Mesenchymal stem cell (in vitro differentiated cells and primary cell): Measurements from ENCODE around the gene ADAMTS10.
"Not testable (repeated sequence)": the region's sequence is repeated elsewhere in the genome, so short reads cannot be mapped to it uniquely, and the experiment has no call there.

Experiments used
- DNase-seq: peaks from one replicate; pipeline ENCODE4 v3.0.0-alpha.2; 2013
- H2AFZ ChIP-seq: one replicate; pipeline ENCODE4 v1.6.1; 2013; ENCODE audit warnings: low read depth, mild to moderate bottlenecking, control low read depth, inconsistent platforms, low read length, moderate library complexity
- H2AK5ac ChIP-seq: 2 replicates; pipeline ENCODE4 v1.6.1; 2013; ENCODE audit warnings: low read length, moderate library complexity, mild to moderate bottlenecking, inconsistent platforms; ENCODE audit not compliant: severe bottlenecking
- H2BK120ac ChIP-seq: one replicate; pipeline ENCODE4 v1.6.1; 2013; ENCODE audit warnings: low read depth, mild to moderate bottlenecking, inconsistent platforms, low read length, moderate library complexity
- H2BK12ac ChIP-seq, 2 experiments: one replicate each; pipeline ENCODE4 v1.6.1; 2013; ENCODE audit warnings: inconsistent platforms in 2 of 2, low read length in 2 of 2, mild to moderate bottlenecking in 2 of 2, moderate library complexity in 2 of 2, control low read depth in 1 of 2
- H2BK15ac ChIP-seq: one replicate; pipeline ENCODE4 v1.6.1; 2013; ENCODE audit warnings: mild to moderate bottlenecking, low read depth, inconsistent platforms; ENCODE audit not compliant: poor library complexity, severe bottlenecking
- H2BK5ac ChIP-seq: 2 replicates; pipeline ENCODE4 v1.6.1; 2013; ENCODE audit warnings: low read depth, mild to moderate bottlenecking, low read length, control low read depth, inconsistent platforms; ENCODE audit not compliant: poor library complexity, severe bottlenecking
- H3K14ac ChIP-seq, 2 experiments: one replicate each; pipeline ENCODE4 v1.6.1; 2013; ENCODE audit warnings: inconsistent platforms in 2 of 2, low read length in 2 of 2, control low read depth in 1 of 2, mild to moderate bottlenecking in 1 of 2, moderate library complexity in 1 of 2
- H3K18ac ChIP-seq, 2 experiments: one replicate each; pipeline ENCODE4 v1.6.1; 2013; ENCODE audit warnings: inconsistent platforms in 2 of 2, low read length in 2 of 2, control low read depth in 1 of 2, low read depth in 1 of 2, mild to moderate bottlenecking in 1 of 2
- H3K23ac ChIP-seq, 2 experiments: one replicate each; pipeline ENCODE4 v1.6.1; 2013; ENCODE audit warnings: inconsistent platforms in 2 of 2, low read length in 2 of 2, mild to moderate bottlenecking in 2 of 2, moderate library complexity in 2 of 2, control low read depth in 1 of 2
- H3K27ac ChIP-seq: 2 replicates; pipeline ENCODE4 v1.5.1; 2013; ENCODE audit warnings: mild to moderate bottlenecking, moderate library complexity, low read length, control low read depth, inconsistent platforms; ENCODE audit not compliant: poor library complexity, severe bottlenecking
- H3K27me3 ChIP-seq, 2 experiments: 2 replicates each; pipeline versions ENCODE4 v1.6.1 to v1.7.0; 2013; ENCODE audit warnings: low read length in 2 of 2, mild to moderate bottlenecking in 2 of 2, moderate library complexity in 2 of 2, control low read depth in 1 of 2, inconsistent platforms in 1 of 2; ENCODE audit not compliant: control insufficient read depth in 1 of 2, insufficient read depth in 1 of 2
- H3K36me3 ChIP-seq, 2 experiments: 2 replicates each; pipeline versions ENCODE4 v1.6.1 to v1.7.0; 2013; ENCODE audit warnings: low read length in 2 of 2, control low read depth in 1 of 2, inconsistent platforms in 1 of 2, low read depth in 1 of 2, mild to moderate bottlenecking in 1 of 2; ENCODE audit not compliant: insufficient read depth in 2 of 2, control insufficient read depth in 1 of 2
- H3K4ac ChIP-seq, 2 experiments: one replicate each; pipeline ENCODE4 v1.6.1; 2013; ENCODE audit warnings: inconsistent platforms in 2 of 2, low read length in 2 of 2, mild to moderate bottlenecking in 2 of 2, moderate library complexity in 2 of 2, control low read depth in 1 of 2, low read depth in 1 of 2
- H3K4me1 ChIP-seq: 2 replicates; pipeline ENCODE4 v1.6.1; 2013; ENCODE audit warnings: low read depth, low read length, control low read depth; ENCODE audit not compliant: control insufficient read depth, insufficient read depth
- H3K4me2 ChIP-seq: 2 replicates; pipeline ENCODE4 v1.6.1; 2013; ENCODE audit warnings: low read length, mild to moderate bottlenecking, inconsistent platforms; ENCODE audit not compliant: poor library complexity, severe bottlenecking
- H3K4me3 ChIP-seq, 2 experiments: 2 replicates each; pipeline versions ENCODE4 v1.5.1 to v1.7.0; 2013; ENCODE audit warnings: low read length in 2 of 2, mild to moderate bottlenecking in 2 of 2, control low read depth in 1 of 2, low read depth in 1 of 2; ENCODE audit not compliant: insufficient read depth in 1 of 2
- H3K79me1 ChIP-seq: replicated peaks from 2 replicates; pipeline ENCODE4 v1.6.1; 2013; ENCODE audit warnings: mild to moderate bottlenecking, control low read depth, low read length, inconsistent platforms; ENCODE audit not compliant: poor library complexity, severe bottlenecking
- H3K9ac ChIP-seq: 2 replicates; pipeline ENCODE4 v1.7.0; 2013; ENCODE audit warnings: mild to moderate bottlenecking, low read length, moderate library complexity
- H3K9me3 ChIP-seq: 2 replicates; pipeline ENCODE4 v1.7.0; 2013; ENCODE audit warnings: mild to moderate bottlenecking, low read length; ENCODE audit not compliant: control insufficient read depth
- H4K8ac ChIP-seq: one replicate; pipeline ENCODE4 v1.6.1; 2013; ENCODE audit warnings: inconsistent platforms, mild to moderate bottlenecking, low read length, moderate library complexity
- H4K91ac ChIP-seq: one replicate; pipeline ENCODE4 v1.6.1; 2013; ENCODE audit warnings: mild to moderate bottlenecking, low read length, inconsistent platforms
- WGBS: methylation state at CpG from one replicate; pipeline ENCODE4 v1.1.7; 2013; ENCODE audit warnings: mixed read lengths; 5-methylcytosine and 5-hydroxymethylcytosine counted together

Gene ADAMTS10

GRCh38 chr19:8575467-8575997 is 35.0 kb downstream of the ADAMTS10 start:
- H3K9ac ChIP-seq: no peak overlapping the region
- H3K27ac ChIP-seq: no peak overlapping the region
- H3K4me2 ChIP-seq: no peak overlapping the region
- H2BK5ac ChIP-seq: no peak overlapping the region
- H3K4me1 ChIP-seq: peaks cover 6% of the 10 kb centered on the region
- H3K4me3 ChIP-seq: peak overlapping the region in 1 of 2 experiments; percentile 56
- H3K36me3 ChIP-seq: peaks cover 0 to 5% of the 10 kb centered on the region in 2 experiments
- H4K91ac ChIP-seq: no peak overlapping the region
- WGBS: 59% methylated on average over 10 of the region's 10 CpGs
- H3K27me3 ChIP-seq: peaks cover 12 to 16% of the 10 kb centered on the region in 2 experiments
- no peak overlapping the region for H3K23ac ChIP-seq
- H2BK12ac ChIP-seq: peak overlapping the region in 1 of 2 experiments; percentile 45
- no peak overlapping the region for H3K14ac ChIP-seq
- no peak overlapping the region for H3K4ac ChIP-seq
- no peak overlapping the region for H3K18ac ChIP-seq
- H2AK5ac ChIP-seq: no peak overlapping the region
- no peaks in the 10 kb centered on the region for H3K9me3 ChIP-seq
- no peak overlapping the region for H2BK15ac ChIP-seq
- H4K8ac ChIP-seq: no peak overlapping the region
- DNase-seq: no peak
- H3K79me1 ChIP-seq: no peaks in the 10 kb centered on the region
- H2AFZ ChIP-seq: no peak overlapping the region
- H2BK120ac ChIP-seq: no peak overlapping the region

GRCh38 chr19:8574619-8574922 is 35.9 kb downstream of the ADAMTS10 start:
- not testable (repeated sequence) for H3K4ac ChIP-seq, H4K91ac ChIP-seq, H3K4me1 ChIP-seq, H2BK120ac ChIP-seq, H2BK15ac ChIP-seq, DNase-seq, H2AFZ ChIP-seq, H2BK12ac ChIP-seq, H3K14ac ChIP-seq, H3K79me1 ChIP-seq, H2BK5ac ChIP-seq, H3K23ac ChIP-seq, H3K18ac ChIP-seq, H3K9me3 ChIP-seq, H2AK5ac ChIP-seq, H3K4me2 ChIP-seq, H4K8ac ChIP-seq, H3K9ac ChIP-seq, H3K27ac ChIP-seq, H3K4me3 ChIP-seq, H3K36me3 ChIP-seq
- WGBS: 100% methylated on average over 3 of the region's 7 CpGs
- H3K27me3 ChIP-seq: peaks cover 12% of the 10 kb centered on the region in 2 experiments

GRCh38 chr19:8573316-8573715 is 37.2 kb downstream of the ADAMTS10 start:
- Histone ChIP-seq H3K4ac (no peak overlapping the region), H2AFZ (no peak overlapping the region), H3K14ac (no peak overlapping the region), H3K9ac (no peak overlapping the region), H3K9me3 (no peaks in the 10 kb centered on the region), H3K23ac (no peak overlapping the region), H2AK5ac (no peak overlapping the region), H2BK15ac (no peak overlapping the region), H3K18ac (no peak overlapping the region), H2BK120ac (no peak overlapping the region), H3K4me2 (no peak overlapping the region), H3K36me3 (no peaks in the 10 kb centered on the region), H2BK12ac (peak overlapping the region in 1 of 2 experiments; percentile 29), H3K4me1 (peaks cover 13% of the 10 kb centered on the region), H3K27ac (no peak overlapping the region), H3K79me1 (no peaks in the 10 kb centered on the region), H2BK5ac (no peak overlapping the region), H3K4me3 (no peak overlapping the region), H4K91ac (no peak overlapping the region), H4K8ac (no peak overlapping the region), H3K27me3 (peaks cover 12% of the 10 kb centered on the region in 2 experiments)
- no peak for DNase-seq
- WGBS: 92% methylated on average over 7 of the region's 7 CpGs

- no peaks in the 10 kb centered on the region for H3K27me3 ChIP-seq
- no peak overlapping the region for H2BK5ac ChIP-seq
- no peak overlapping the region for H2BK120ac ChIP-seq
- DNase-seq: peak; percentile 86
- peak overlapping the region; percentile 87 to 90 for H2BK12ac ChIP-seq
- H3K4me3 ChIP-seq: no peak overlapping the region
- 5% methylated on average over 5 of the region's 5 CpGs for WGBS
- no peaks in the 10 kb centered on the region for H3K36me3 ChIP-seq
- H2AK5ac ChIP-seq: no peak overlapping the region
- no peak overlapping the region for H3K14ac ChIP-seq
- H3K23ac ChIP-seq: peak overlapping the region in 1 of 2 experiments; percentile 83
- no peak overlapping the region for H3K4me2 ChIP-seq
- no peak overlapping the region for H3K27ac ChIP-seq
- H3K9ac ChIP-seq: peak overlapping the region; percentile 36
- H4K8ac ChIP-seq: peak overlapping the region; percentile 92
- H3K9me3 ChIP-seq: no peaks in the 10 kb centered on the region
- peak overlapping the region; percentile 91 to 94 for H3K18ac ChIP-seq
- H3K4me1 ChIP-seq: peaks cover 14% of the 10 kb centered on the region
- H2BK15ac ChIP-seq: no peak overlapping the region
- H3K4ac ChIP-seq: peak overlapping the region; percentile 34 to 79
- peak overlapping the region; percentile 98 for H4K91ac ChIP-seq
- no peaks in the 10 kb centered on the region for H3K79me1 ChIP-seq
- no peak overlapping the region for H2AFZ ChIP-seq
Measured at GRCh38 chr19:8571006-8571411, 39.5 kb downstream of the ADAMTS10 start.
